ENCODE data around the gene PIGR. TPM values are rescaled to one million over a fixed set of nuclear protein-coding genes. Genes with fewer than 3 reads are reported as not detected.

Gene PIGR
- total and polyA plus RNA-seq, 10 of the 15 experiments (the other 5 are each of a cell fraction or from before 2014, with no cell fraction given): 0.96 to 7.6 (median 1.8) TPM

DNA sequence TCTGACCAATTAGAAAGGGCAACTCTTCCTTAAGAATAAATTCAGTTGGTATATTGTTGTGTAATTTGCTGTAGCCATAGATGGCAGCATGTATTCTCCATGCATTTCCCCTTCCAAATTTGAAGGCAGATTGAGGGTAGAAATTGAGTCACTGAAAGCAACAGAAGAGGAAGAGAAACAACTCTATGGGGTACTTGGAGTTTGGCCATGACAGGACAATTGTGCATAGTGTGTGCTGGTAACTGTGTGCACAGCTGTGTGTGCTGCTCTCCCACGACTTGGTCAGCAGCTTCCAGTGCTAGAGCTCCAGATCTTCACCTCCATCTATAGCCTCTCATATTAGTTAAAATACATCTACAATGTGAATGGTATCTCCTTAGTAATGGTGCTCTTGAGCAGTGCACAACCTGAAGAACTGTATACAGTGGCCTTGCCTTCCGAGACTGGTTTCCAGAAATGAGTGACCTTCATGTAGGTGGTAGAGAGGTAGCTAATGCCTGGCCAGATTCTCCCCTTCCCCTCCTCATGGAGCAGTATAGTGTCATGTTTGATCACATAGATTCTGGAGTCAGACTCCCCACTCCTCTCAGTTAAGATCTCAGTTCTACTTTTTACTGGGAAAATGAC is 24.9 kb upstream of the PIGR start:
- Histone ChIP-seq H3K4me2 (ENCODE audit: control insufficient read depth, insufficient read depth) (peak overlapping the region; percentile 46), H3K4me1 (ENCODE audit: control insufficient read depth, insufficient read depth, low read length) (peaks cover 38% of the 10 kb centered on the region), H4K20me1 (ENCODE audit: control insufficient read depth, insufficient read depth) (no peaks in the 10 kb centered on the region), H3K27me3 (replicated peaks in 1 of 2; ENCODE audit: control insufficient read depth in 2 of 2, insufficient read depth in 2 of 2, low read length in 1 of 2) (no peaks in the 10 kb centered on the region), H2AFZ (ENCODE audit: control insufficient read depth, low read depth, low read length) (no peak overlapping the region; the same call in 1 of the 2 replicates), H3K79me2 (ENCODE audit: control insufficient read depth, insufficient read depth, low read length) (no peaks in the 10 kb centered on the region), H3K4me3 (0 out of 2 replicates have a peak overlapping the region, but pooled peaks have one; percentile 2), H3K36me3 (ENCODE audit: control insufficient read depth in 2 of 2, insufficient read depth in 2 of 2, low read length in 1 of 2) (no peaks in the 10 kb centered on the region), H3K27ac (ENCODE audit: control insufficient read depth, insufficient read depth) (no peak overlapping the region), H3K9ac (ENCODE audit: control insufficient read depth, insufficient read depth, low read length) (no peak overlapping the region), H3K9me3 (replicated peaks; ENCODE audit: control insufficient read depth, insufficient read depth, low read length) (no peaks in the 10 kb centered on the region)
- DNase-seq (ENCODE audit: low read depth, low spot score) (peak; percentile 66), ATAC-seq (peak; percentile 81), FAIRE-seq (peak; percentile 44)
- no TSS peak for BruUV-seq (replicated peaks)
- WGBS (ENCODE audit: insufficient coverage, insufficient replicate concordance, low lambda C conversion rate, missing lambda C conversion rate): 13% methylated on average over 2 of the region's 2 CpGs
- in situ Hi-C loops (cut with MboI): no loop called here
- intact Hi-C loops (cut with micrococcal nuclease; ENCODE audit: unreplicated experiment): loop anchor here (2.0 kb wide), 1 partner anchor 46 kb away; no protein-coding TSS in a partner anchor
- POLR2A ChIA-PET: interaction anchor here (0.5 to 3.1 kb wide), 5 partner anchors 39 to 302 kb away, joined by 3 to 12 read pairs (median 3); no protein-coding TSS in a partner anchor
- SMC1A ChIA-PET (ENCODE audit: uncharacterized antibody, unreplicated experiment): interaction anchor here (1.1 to 7.5 kb wide), 12 partner anchors 10 to 161 kb away, joined by 3 to 68 read pairs (median 9); partner anchors contain the start of genes FCMR and PIGR
- RAD21 ChIA-PET (ENCODE audit: unreplicated experiment): interaction anchor here (1.6 to 4.4 kb wide), 3 partner anchors 12 to 50 kb away, joined by 3 to 36 read pairs (median 9); no protein-coding TSS in a partner anchor
- CTCF ChIA-PET: interaction anchor here (0.7 to 9.8 kb wide), 13 partner anchors 9 to 308 kb away, joined by 3 to 136 read pairs (median 5); partner anchors contain the start of gene IL20
- peak; percentile 66 for TF ChIP-seq RUNX3 (IDR thresholded peaks at IDR 0.05; ENCODE audit: low read length)
- no peak for TF ChIP-seq NR2C2 (IDR thresholded peaks at IDR 0.05; ENCODE audit: borderline replicate concordance, control insufficient read depth, insufficient read length, low read depth)
- no peak for TF ChIP-seq HDGF (IDR thresholded peaks at IDR 0.05)
- TF ChIP-seq, protein P1, sequence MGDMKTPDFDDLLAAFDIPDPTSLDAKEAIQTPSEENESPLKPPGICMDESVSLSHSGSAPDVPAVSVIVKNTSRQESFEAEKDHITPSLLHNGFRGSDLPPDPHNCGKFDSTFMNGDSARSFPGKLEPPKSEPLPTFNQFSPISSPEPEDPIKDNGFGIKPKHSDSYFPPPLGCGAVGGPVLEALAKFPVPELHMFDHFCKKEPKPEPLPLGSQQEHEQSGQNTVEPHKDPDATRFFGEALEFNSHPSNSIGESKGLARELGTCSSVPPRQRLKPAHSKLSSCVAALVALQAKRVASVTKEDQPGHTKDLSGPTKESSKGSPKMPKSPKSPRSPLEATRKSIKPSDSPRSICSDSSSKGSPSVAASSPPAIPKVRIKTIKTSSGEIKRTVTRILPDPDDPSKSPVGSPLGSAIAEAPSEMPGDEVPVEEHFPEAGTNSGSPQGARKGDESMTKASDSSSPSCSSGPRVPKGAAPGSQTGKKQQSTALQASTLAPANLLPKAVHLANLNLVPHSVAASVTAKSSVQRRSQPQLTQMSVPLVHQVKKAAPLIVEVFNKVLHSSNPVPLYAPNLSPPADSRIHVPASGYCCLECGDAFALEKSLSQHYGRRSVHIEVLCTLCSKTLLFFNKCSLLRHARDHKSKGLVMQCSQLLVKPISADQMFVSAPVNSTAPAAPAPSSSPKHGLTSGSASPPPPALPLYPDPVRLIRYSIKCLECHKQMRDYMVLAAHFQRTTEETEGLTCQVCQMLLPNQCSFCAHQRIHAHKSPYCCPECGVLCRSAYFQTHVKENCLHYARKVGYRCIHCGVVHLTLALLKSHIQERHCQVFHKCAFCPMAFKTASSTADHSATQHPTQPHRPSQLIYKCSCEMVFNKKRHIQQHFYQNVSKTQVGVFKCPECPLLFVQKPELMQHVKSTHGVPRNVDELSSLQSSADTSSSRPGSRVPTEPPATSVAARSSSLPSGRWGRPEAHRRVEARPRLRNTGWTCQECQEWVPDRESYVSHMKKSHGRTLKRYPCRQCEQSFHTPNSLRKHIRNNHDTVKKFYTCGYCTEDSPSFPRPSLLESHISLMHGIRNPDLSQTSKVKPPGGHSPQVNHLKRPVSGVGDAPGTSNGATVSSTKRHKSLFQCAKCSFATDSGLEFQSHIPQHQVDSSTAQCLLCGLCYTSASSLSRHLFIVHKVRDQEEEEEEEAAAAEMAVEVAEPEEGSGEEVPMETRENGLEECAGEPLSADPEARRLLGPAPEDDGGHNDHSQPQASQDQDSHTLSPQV (IDR thresholded peaks at IDR 0.05): no peak
- TF ChIP-seq BCL3 (IDR thresholded peaks at IDR 0.05; ENCODE audit: borderline replicate concordance, insufficient read depth, low read depth, low read length, poor library complexity, severe bottlenecking): no peak
- no peak for TF ChIP-seq ZBTB11 (CRISPR knock-in tag; IDR thresholded peaks at IDR 0.05)
- TF ChIP-seq ZZZ3 (IDR thresholded peaks at IDR 0.05; ENCODE audit: control insufficient read depth, insufficient read length, low read depth): no peak
- TF ChIP-seq NRF1 (conservative IDR thresholded peaks at IDR 0.05; ENCODE audit: low read depth, low read length): no peak
- TF ChIP-seq RAD21 (IDR thresholded peaks at IDR 0.05; ENCODE audit: insufficient read depth, low read depth, low read length): no peak
- TF ChIP-seq EZH2 (IDR thresholded peaks at IDR 0.05; ENCODE audit: borderline replicate concordance, control insufficient read depth, low read depth, low read length): no peak
- no peak for TF ChIP-seq HCFC1 (IDR thresholded peaks at IDR 0.05; ENCODE audit: low read length)
- TF ChIP-seq PBX3 (IDR thresholded peaks at IDR 0.05; ENCODE audit: insufficient replicate concordance, low read depth, low read length): peak; percentile 26
